Right hindlimb (tissue), 1 donor: ENCODE results near the gene TEX13A.

Experiments
- DNase-seq: peaks from one replicate; pipeline ENCODE4 v3.0.0-alpha.2; 2018

The TEX13A gene

DNA sequence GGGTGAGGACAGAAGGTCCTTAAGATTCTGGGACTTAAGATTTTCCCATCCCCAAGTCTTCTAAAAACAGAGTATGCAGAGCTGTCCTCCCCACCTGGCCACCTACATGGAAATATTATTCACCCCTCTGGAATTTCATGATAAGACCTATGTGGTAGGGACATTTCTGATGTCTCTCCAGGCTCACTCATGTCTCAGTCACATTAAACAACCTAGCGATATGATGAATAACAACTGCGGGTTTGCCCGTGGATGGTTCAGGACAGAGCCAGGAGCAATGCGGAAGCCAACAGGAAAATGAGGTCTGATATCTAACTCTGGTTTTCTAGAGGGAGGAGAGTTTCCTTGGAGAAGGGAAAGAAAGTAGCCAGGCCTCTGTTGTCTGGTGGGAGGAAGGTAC is 47.4 kb downstream of the TEX13A start:
- DNase-seq, result no peak
